ENCODE results near the gene CNR1.

Gene CNR1

GRCh38 chr6:88143421-88144157, 22.6 kb downstream of the CNR1 start:
- no peak for DNase-seq

- DNase-seq, result no peak
Observed at GRCh38 chr6:88142297-88142668, 23.9 kb downstream of the CNR1 start.

DNA sequence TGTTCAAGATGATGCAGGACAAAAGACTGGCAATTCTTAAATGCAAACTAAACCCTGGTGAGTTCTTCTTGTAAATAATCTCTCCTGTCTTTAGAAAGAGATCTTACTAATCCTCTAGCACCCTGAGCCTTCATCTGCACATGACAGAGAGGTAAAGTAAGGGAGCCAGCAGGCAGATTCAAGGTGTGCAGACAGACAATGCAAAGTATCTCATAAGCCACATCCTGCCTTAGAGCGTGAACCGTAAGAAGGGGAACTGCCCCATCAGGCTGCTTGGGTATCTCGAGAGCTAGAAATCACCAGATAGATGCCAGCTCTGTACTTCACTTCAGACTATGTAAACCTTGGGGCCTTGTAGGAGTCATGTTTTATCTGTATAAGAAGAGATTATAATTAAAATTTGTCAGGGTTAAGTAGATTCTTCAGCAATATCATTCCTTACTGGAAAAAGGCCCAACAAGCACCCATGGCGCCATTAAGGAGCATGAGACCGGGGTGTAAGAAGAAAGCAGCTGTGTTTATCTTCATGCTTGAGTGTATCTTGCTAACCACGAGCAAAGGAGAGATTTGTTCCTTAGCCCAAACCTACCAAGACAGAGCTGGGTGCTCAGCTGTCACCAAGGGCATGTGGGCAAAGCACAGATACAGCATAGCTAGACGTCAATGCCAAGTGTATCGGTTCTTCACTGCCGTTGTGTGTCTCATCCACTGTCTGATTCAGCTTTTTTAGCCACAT, 24.4 kb downstream of the CNR1 start:
- no peak for DNase-seq

- DNase-seq, result no peak
Observed at GRCh38 chr6:88137915-88138314, 28.2 kb downstream of the CNR1 start.

DNA sequence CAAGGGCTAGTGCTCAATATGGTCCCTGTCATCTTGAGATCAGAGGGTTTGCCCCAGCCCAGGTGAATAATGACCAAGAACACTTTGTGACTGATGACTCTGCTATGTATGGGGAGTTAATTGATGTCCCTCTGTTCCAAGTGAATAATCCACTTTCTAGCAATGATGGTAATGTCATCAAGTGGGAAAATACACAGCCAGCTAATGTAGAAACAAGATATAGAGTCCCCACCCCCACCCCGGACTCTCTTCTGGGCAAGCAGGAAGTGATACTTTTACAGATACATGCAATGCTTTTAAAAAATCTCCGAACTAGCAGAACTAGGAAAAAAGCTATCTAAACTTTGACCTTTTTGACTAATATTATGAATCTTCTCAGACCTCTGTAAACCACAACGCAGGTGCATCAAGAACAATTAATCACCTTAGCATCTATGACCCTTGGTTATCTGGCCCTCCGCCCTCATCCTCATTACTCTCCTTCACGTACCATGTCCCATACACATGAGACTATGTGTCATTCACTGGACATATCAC, 30.5 kb downstream of the CNR1 start:
- DNase-seq, result no peak

GRCh38 chr6:88134575-88134974, 31.6 kb downstream of the CNR1 start:
- no peak for DNase-seq

GRCh38 chr6:88133718-88134117, 32.4 kb downstream of the CNR1 start:
- no peak for DNase-seq

GRCh38 chr6:88124925-88125557, 41.1 kb downstream of the CNR1 start:
- DNase-seq, result peak; percentile 6

GRCh38 chr6:88120635-88121034, 45.5 kb downstream of the CNR1 start:
- no peak for DNase-seq

GRCh38 chr6:88119769-88120168, 46.4 kb downstream of the CNR1 start:
- no peak for DNase-seq

- no peak for DNase-seq
Observed at GRCh38 chr6:88116276-88116675, 49.9 kb downstream of the CNR1 start.

DNA sequence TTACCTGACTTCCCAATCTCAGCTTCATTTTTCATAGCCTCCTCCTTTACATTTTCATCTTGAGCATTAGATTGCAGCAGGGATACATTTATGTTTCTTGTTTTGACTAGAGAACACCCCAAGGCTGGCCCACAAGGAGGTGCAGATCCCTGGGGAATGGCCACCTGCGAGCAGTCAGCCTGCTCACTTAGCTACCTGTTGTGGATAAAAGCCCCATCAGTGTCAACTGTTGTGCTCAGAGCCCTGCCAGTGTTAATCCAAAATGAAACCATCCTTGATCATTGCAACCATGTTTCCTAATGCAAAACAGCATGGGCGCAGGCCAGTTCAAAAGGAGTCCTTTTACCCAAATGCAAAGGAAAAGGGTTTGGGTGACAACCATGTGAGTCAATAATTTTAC, 50.8 kb downstream of the CNR1 start:
- DNase-seq, result no peak

DNA sequence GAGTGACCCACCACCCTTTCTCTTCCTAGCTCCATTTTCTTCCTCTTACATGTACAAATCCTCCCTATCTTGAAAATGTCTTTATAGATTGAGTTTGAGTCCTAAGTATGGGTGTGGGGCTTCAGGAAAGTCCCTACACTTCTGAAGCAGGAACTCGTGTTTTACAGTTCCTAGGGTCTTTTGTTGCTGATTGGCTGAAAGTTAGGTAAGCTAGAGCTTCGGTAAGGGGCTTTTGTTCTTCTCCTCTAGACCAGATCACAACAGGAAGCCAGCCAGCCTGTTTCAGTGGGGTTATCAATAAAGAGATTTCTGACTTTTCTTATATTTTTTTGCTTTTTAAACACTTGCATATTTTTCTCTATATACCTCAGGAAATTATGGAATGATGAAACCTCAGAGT, 51.3 kb downstream of the CNR1 start:
- DNase-seq, result no peak

GRCh38 chr6:88111991-88112390, 54.2 kb downstream of the CNR1 start:
- no peak for DNase-seq

- DNase-seq, result no peak
Observed at GRCh38 chr6:88107241-88107640, 58.9 kb downstream of the CNR1 start.

GRCh38 chr6:88105741-88106340, 60.3 kb downstream of the CNR1 start:
- DNase-seq, result no peak

All from activated CD4-positive, alpha-beta T cell treated with anti-CD3 and anti-CD28 coated beads, Interleukin-2, amount 50 U/mL, for 16 hours (primary cell).